WTC11 (cell line): ENCODE results near the gene PRKCG. TPM values are rescaled to one million over a fixed set of nuclear protein-coding genes. Genes with fewer than 3 reads are reported as not detected.

ENCODE experiments used
- ATAC-seq: fragments of 200-7000 bp; cut with Tn5 transposase; 2 replicates; pipeline ENCODE4 v1.10.0; 2021; ENCODE audit warnings: mild to moderate bottlenecking, moderate library complexity
- CTCF ChIA-PET: fragments of 300-600 bp; sonication (Branson Sonifier 250); formaldehyde crosslinking; loops from one replicate; lab custom pipeline; 2021; ENCODE audit warnings: antibody characterized with exemption; lab: Charles Lee
- POLR2A ChIA-PET: fragments of 350-600 bp; sonication (Branson Sonifier 250); formaldehyde crosslinking; loops from one replicate; lab custom pipeline; 2021; ENCODE audit warnings: antibody characterized with exemption; lab: Charles Lee
- DNase-seq: peaks from one replicate; pipeline ENCODE4 v3.0.0; 2021; ENCODE audit warnings: low spot score
- H3K27ac Mint-ChIP-seq: 2 replicates; pipeline ENCODE4 v1.8.0; 2021; ENCODE audit warnings: mixed read lengths
- H3K27me3 Mint-ChIP-seq: 2 replicates; pipeline ENCODE4 v1.8.0; 2021; ENCODE audit warnings: low read depth, mild to moderate bottlenecking, moderate library complexity, mixed read lengths
- H3K36me3 Mint-ChIP-seq: 2 replicates; pipeline ENCODE4 v1.8.0; 2021; ENCODE audit warnings: mixed read lengths
- H3K4me1 Mint-ChIP-seq: 2 replicates; pipeline ENCODE4 v1.8.0; 2022; ENCODE audit warnings: mixed read lengths
- H3K4me3 Mint-ChIP-seq: 2 replicates; pipeline ENCODE4 v1.8.0; 2021; ENCODE audit warnings: mild to moderate bottlenecking, moderate library complexity, mixed read lengths
- H3K9me3 Mint-ChIP-seq: 2 replicates; pipeline ENCODE4 v1.8.0; 2021; ENCODE audit warnings: mixed read lengths
- AFF4 ChIP-seq: sonication (generic); formaldehyde crosslinking; IDR thresholded peaks from 2 replicates; pipeline ENCODE4 v1.8.1; 2023; ENCODE audit warnings: mild to moderate bottlenecking, missing genetic modification reagents, borderline replicate concordance
- ARID4B ChIP-seq: sonication (generic); formaldehyde crosslinking; IDR thresholded peaks from 2 replicates; pipeline ENCODE4 v1.8.0; 2023; ENCODE audit warnings: missing genetic modification reagents, mild to moderate bottlenecking, borderline replicate concordance
- ATF3 ChIP-seq: sonication (generic); formaldehyde crosslinking; conservative IDR thresholded peaks from 2 replicates; pipeline ENCODE4 v1.8.1; 2022; ENCODE audit warnings: mild to moderate bottlenecking, missing genetic modification reagents
- E2F1 ChIP-seq: sonication (generic); formaldehyde crosslinking; IDR thresholded peaks from 2 replicates; pipeline ENCODE4 v1.8.0; 2022; ENCODE audit warnings: mild to moderate bottlenecking, missing genetic modification reagents
- E2F4 ChIP-seq: sonication (generic); formaldehyde crosslinking; IDR thresholded peaks from 2 replicates; pipeline ENCODE4 v1.8.1; 2022; ENCODE audit warnings: low read depth, mild to moderate bottlenecking, moderate library complexity, missing genetic modification reagents, borderline replicate concordance
- JAZF1 ChIP-seq: fragments of 250-450 bp; sonication (Bioruptor Pico); IDR thresholded peaks from 2 replicates; pipeline ENCODE4 v1.9.0; 2021; ENCODE audit warnings: moderate library complexity, mild to moderate bottlenecking, inconsistent platforms
- MAX ChIP-seq: sonication (generic); formaldehyde crosslinking; IDR thresholded peaks from 2 replicates; pipeline ENCODE4 v1.8.0; 2022; ENCODE audit warnings: mild to moderate bottlenecking, missing genetic modification reagents
- MXD4 ChIP-seq: fragments of 250-450 bp; sonication (Bioruptor Pico); IDR thresholded peaks from 2 replicates; pipeline ENCODE4 v1.8.0; 2021; ENCODE audit warnings: mild to moderate bottlenecking, moderate library complexity, borderline replicate concordance
- NR2C2 ChIP-seq: sonication (generic); formaldehyde crosslinking; IDR thresholded peaks from 2 replicates; pipeline ENCODE4 v1.8.0; 2022; ENCODE audit warnings: mild to moderate bottlenecking, missing genetic modification reagents
- NR3C1 ChIP-seq: sonication (generic); formaldehyde crosslinking; conservative IDR thresholded peaks from 2 replicates; pipeline ENCODE4 v1.8.1; 2023; ENCODE audit warnings: low read depth, mild to moderate bottlenecking, missing genetic modification reagents
- OVOL2 ChIP-seq: fragments of 250-450 bp; sonication (Bioruptor Pico); IDR thresholded peaks from 2 replicates; pipeline ENCODE4 v1.9.0; 2021; ENCODE audit warnings: mild to moderate bottlenecking, borderline replicate concordance
- SOX15 ChIP-seq: fragments of 250-450 bp; sonication (Bioruptor Pico); IDR thresholded peaks from 2 replicates; pipeline ENCODE4 v1.9.0; 2021; ENCODE audit warnings: mild to moderate bottlenecking
- TEAD4 ChIP-seq: sonication (generic); formaldehyde crosslinking; IDR thresholded peaks from 2 replicates; pipeline ENCODE4 v1.8.0; 2022; ENCODE audit warnings: mild to moderate bottlenecking, missing genetic modification reagents
- USF1 ChIP-seq: sonication (generic); formaldehyde crosslinking; IDR thresholded peaks from 2 replicates; pipeline ENCODE4 v1.8.0; 2022; ENCODE audit warnings: mild to moderate bottlenecking, missing genetic modification reagents
- ZBTB21 ChIP-seq: sonication (generic); formaldehyde crosslinking; IDR thresholded peaks from 2 replicates; pipeline ENCODE4 v1.8.1; 2023; ENCODE audit warnings: mild to moderate bottlenecking, missing genetic modification reagents, borderline replicate concordance
- ZNF416 ChIP-seq: fragments of 250-450 bp; sonication (Bioruptor Pico); IDR thresholded peaks from 2 replicates; pipeline ENCODE4 v1.9.0; 2021; ENCODE audit warnings: mild to moderate bottlenecking, inconsistent platforms
- ZSCAN18 ChIP-seq: fragments of 250-450 bp; sonication (Bioruptor Pico); IDR thresholded peaks from 2 replicates; pipeline ENCODE4 v2.1.2; 2022; ENCODE audit warnings: mild to moderate bottlenecking, moderate library complexity
- total RNA-seq: library from RNA; stranded (reverse); gene quantifications from 3 replicates; pipeline ENCODE4 v1.2.3, GENCODE V29; 2021

Gene PRKCG
- total RNA-seq, 1 experiment from 2014 or later, result 23.0 TPM

GRCh38 chr19:53892981-53893325, 11.0 kb downstream of the PRKCG start (continued):
- no peak for TF ChIP-seq E2F4 (CRISPR knock-in tag)

- DNase-seq (no peak), ATAC-seq (no peak)
- peaks cover 43% of the 10 kb centered on the region for H3K4me1 Mint-ChIP-seq
- CTCF ChIA-PET, result interaction anchor here (1.1 kb wide), 2 partner anchors 18 to 52 kb away, joined by 4 to 5 read pairs; no protein-coding TSS in a partner anchor
- H3K27me3 Mint-ChIP-seq, result peaks cover 5% of the 10 kb centered on the region; the same call in 1 of the 2 replicates
- H3K4me3 Mint-ChIP-seq, result no peak overlapping the region
- no peaks in the 10 kb centered on the region for H3K9me3 Mint-ChIP-seq
- H3K36me3 Mint-ChIP-seq, result peaks cover 10% of the 10 kb centered on the region
- POLR2A ChIA-PET, result interaction anchor here (0.7 kb wide), 1 partner anchor 27 kb away, joined by 4 read pairs; no protein-coding TSS in a partner anchor
- peak overlapping the region; percentile 34 for H3K27ac Mint-ChIP-seq
- TF ChIP-seq MAX (CRISPR knock-in tag) (no peak), MXD4 (CRISPR knock-in tag) (no peak), ZNF416 (CRISPR knock-in tag) (no peak), ZBTB21 (CRISPR knock-in tag) (no peak), SOX15 (CRISPR knock-in tag) (no peak), USF1 (no peak), ZSCAN18 (CRISPR knock-in tag) (no peak), NR2C2 (CRISPR knock-in tag) (no peak), TEAD4 (CRISPR knock-in tag) (no peak), E2F1 (CRISPR knock-in tag) (no peak), E2F4 (CRISPR knock-in tag) (no peak), ATF3 (no peak), JAZF1 (CRISPR knock-in tag) (no peak)
- TF ChIP-seq, all 79 proteins: peak for 0
Measured at GRCh38 chr19:53894707-53895106, 12.7 kb downstream of the PRKCG start.

GRCh38 chr19:53896682-53897081, 14.7 kb downstream of the PRKCG start:
- ChIA-PET CTCF (interaction anchor here (0.7 to 1.7 kb wide), 4 partner anchors 10 to 133 kb away, joined by 3 to 11 read pairs (median 4); no protein-coding TSS in a partner anchor), POLR2A (interaction anchor here (2.9 kb wide), 1 partner anchor 29 kb away, joined by 24 read pairs; the partner anchor contains the start of gene MYADM)
- Mint-ChIP-seq H3K27ac (no peak overlapping the region), H3K9me3 (no peaks in the 10 kb centered on the region), H3K27me3 (peaks cover 5% of the 10 kb centered on the region; the same call in 1 of the 2 replicates), H3K4me1 (peaks cover 41% of the 10 kb centered on the region), H3K36me3 (peaks cover 20% of the 10 kb centered on the region), H3K4me3 (peak overlapping the region; percentile 10; the same call in 1 of the 2 replicates)
- DNase-seq, result no peak
- no peak for ATAC-seq
- TF ChIP-seq AFF4 (CRISPR knock-in tag) (no peak), OVOL2 (CRISPR knock-in tag) (no peak), ARID4B (CRISPR knock-in tag) (no peak), MAX (CRISPR knock-in tag) (no peak), NR3C1 (no peak)
